GM21515 (cell line): Measurements from ENCODE around the gene ZNF334.
A peak's percentile ranks its signal among the peaks of the same experiment; 100 is the strongest.

ENCODE experiments used
- ATAC-seq: cut with Tn5 transposase; IDR thresholded peaks from one replicate; pipeline ENCODE4 v1.9.1; 2021; ENCODE audit not compliant: unreplicated experiment

The ZNF334 gene

GRCh38 chr20:46512943-46513844, at the start of gene ZNF334:
ZNF334 (minus strand) TSS chr20:46513559; CDS start chr20:46512102, 1,457 bp downstream.
- no peak for ATAC-seq

GRCh38 chr20:46562373-46563169, 49.2 kb upstream of the ZNF334 start:
- no peak for ATAC-seq

DNA sequence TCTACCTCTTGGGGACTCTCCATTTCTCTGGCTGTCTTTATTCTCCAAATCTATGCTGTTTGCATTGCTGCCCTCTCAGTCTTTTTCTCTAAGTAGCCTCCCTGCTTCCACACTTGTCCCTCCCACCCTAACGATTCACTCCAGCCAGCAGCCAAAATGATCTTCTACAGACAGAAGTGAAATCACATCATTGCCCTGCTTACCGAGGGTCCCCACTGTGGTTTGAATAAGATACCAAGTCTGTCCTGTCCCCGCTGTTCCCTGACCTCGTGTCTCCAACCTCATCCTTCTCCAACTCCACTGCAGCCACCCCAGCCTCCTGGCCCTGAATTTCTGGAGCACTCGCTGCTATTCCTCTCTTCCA, 48.6 kb upstream of the ZNF334 start:
- no peak for ATAC-seq

DNA sequence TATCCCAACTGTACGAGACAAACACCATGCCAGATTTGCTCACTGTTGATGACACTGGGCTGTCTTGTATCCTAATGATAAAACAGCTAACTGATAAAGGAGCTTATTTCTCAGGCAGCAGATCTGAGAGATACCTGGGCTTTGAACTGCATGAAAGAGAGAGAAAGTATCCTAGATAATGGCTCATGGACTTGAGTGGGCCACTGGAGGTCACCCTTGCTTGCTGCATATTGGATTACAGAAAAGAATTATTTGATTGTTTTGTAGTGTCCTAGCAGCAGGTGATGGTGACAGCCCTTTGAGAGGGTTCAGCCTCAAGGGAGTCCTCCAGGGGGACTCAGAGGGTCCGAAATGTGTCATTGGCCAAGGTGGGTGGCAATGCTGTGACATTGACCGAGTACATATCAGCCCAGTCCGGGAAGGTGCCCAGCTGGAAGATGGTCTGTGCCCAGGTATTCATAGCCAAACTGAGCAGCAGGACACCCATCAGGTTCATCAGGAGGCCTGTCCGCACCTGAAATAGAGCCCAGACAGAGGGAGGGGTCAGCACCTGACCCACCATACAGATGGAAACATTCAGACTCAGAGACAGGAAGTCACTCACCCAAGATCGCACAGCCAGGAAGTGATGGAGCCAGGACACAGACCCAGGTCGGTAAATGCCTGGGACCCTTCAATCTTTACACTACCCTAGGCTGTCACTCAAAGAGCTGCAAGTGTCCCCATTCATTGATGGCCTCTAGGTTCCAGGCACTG, 46.5 kb upstream of the ZNF334 start:
- ATAC-seq = no peak

DNA sequence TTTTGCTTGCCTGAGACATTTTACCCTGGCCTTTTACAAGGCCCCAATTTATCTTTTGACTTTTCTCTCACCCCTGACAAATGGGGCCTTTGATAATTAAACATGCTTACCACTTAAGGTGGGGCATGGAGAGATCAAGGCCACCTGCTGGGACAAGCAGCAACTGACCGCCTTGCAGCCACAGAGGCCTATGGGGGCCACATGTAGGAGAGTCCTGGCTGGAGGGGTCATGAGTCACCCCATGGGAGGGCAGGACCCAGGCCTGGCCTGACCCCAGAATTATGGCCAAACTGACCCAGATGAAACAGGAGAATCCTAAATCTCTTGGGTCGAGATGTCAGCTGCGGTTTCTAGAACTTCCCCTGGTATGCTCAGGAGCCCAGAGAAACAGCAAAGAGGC, 45.6 kb upstream of the ZNF334 start:
- no peak for ATAC-seq

DNA sequence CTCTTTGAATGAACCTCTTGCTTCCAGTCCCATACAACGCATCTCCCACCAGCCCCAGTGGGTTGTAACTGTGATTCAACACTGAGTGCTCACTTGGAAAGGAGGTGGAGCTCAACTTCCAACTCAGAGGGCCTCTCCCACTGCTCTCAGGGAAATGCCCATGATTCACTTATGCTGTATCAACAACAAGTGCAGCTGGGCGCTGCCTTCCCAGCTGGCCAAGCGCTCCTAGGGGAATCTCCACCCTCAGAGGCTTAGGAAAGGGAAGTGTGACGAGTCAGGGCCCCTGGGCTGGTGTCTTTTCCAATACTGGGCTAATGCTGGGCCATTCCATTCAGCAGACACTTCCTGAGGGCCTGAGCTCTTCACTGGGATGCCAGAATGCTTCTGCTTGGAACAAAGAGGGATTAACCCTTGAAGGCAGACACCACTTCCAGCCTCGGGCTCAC, 45.2 kb upstream of the ZNF334 start:
- no peak for ATAC-seq

- ATAC-seq = no peak
Measured at GRCh38 chr20:46557231-46557956, 44.0 kb upstream of the ZNF334 start.

DNA sequence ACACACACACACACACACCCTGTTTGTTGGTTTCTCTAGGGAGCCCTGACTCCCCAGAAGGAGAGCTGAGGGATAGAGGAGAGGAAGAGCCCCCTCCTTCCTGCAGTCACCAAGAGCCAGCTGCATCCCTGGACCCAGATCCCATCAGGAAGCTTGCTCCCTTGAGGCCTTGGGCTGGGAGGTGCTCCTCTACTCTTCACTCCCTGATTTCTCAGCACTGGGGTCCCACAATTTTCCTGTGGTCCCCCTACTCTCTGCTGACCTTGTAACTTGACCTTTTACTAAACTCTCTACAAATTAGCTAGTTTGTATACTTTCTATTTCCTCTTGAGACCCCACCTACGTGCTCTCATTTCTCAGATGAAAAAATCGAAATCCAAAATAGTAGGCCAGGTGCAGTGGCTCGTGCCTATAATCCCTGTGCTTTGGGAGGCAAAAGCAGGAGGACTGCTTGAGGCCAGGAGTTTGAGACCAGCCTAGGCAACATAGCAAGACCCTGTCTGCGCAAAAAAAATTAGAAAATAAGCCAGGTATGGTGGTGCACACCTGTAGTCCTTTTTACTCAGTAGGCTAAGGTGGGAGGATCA, 42.1 kb upstream of the ZNF334 start:
- ATAC-seq = no peak

- ATAC-seq = no peak
Measured at GRCh38 chr20:46554828-46555227, 41.5 kb upstream of the ZNF334 start.

- no peak for ATAC-seq
Measured at GRCh38 chr20:46553926-46554325, 40.6 kb upstream of the ZNF334 start.

DNA sequence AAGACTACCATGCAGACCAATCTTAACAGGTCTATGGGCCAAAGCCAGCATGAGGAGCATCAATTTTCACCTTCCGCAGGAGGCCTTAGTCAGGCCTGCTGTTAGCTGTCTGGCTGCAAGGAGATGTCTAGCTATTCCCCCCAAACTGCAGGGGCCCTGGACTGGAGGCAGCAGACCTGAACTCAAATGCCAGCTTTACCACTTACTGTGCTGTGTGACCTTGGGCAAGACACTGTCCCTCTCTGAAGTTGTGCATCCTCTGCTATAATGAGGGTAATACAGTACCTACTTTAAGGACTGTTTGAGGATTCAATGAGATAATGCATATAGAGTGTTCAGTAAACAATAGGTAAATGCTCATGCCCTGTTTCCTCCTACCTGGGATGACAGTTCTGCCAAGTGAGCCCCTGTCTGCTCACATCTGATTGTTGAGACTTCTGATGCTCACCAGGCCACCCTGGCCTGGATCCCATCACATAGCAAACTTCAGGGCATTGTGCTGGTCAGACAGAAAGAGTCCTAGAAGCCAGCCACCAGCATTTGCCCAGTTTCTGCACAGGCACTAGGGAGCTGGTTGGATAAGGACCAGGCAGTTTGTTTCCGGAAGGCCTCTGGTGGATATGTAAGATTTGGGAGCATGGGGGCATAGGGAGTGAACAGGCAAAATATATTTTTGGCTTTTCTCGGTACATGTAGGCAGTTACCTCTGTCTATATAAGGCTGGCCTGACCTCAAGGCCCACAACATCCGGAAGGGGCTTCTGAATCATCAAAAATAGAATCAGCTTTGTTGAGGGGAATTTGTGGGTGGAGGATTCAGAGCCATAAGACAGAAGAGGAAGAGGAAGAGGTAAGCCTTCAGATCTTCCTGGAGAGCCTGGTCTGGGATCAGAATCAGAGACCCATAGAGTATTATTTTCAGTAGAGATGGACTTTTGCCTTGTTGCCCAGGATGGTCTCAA, 39.4 kb upstream of the ZNF334 start:
- ATAC-seq = peak; percentile 67

DNA sequence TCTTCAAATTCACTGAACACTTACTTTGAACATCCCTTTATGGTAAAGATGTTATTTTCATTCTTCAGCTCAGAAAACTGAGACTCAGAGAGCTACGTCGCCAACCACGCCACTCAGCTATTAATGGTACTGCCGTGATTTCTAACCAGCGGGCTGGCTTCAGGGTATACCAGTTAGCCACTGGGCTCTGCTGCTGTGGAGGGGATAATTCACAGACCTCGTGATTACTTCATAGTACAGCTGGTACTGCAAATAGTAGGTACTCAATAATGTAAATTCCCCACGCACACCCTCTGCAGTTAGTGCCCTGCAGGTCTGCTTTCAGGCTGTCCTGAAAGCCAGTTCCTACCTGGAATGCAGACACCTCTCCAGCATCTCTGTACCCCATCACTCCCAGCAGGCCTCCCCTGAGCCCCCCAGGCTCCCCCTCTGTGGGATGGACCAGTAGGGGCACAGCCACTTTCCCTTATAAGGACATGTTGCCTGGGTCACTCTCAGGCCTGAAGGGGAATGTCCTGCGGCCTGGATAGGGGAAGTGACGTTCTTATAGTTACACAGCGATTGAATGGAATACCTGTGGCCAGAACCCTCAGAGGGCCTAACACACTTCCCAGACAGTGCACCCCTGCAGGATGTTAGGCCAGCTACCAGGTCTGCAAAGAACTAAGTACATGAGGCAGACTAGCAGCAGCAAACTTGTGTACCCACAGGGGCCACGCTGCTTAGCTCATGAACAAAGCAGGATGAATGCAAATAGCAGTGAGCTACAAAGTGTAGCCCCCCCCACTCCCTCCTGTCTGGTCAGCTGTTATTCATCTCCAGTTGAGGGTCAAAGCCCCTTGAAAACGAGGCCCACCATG, 38.4 kb upstream of the ZNF334 start:
- no peak for ATAC-seq

DNA sequence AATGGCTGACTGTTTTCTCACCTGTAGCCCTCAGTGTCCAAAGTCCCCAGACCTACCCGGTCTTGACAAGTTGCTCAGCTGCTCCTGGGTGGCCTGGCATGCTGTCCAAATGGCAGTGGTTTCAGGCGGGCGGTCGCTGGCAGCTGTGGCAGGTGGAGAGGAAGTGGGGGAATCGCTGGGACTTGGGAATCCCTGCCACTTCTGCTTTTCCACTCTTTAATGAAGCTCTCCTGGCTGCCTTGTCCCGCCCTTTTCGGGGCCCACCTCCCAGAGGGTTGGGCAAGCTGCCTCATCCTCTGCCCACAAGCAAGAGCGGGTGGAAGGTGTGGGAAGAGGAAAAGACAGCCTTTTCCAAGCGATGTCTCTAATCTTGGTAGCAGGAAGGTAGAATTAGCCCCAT, 37.1 kb upstream of the ZNF334 start, which contains the start of gene OCSTAMP:
Gene OCSTAMP, minus strand, starts transcription at position 194 of the 400 bp plus-strand sequence. Its CDS starts 94 bp downstream, at position 100.
- ATAC-seq = no peak

- ATAC-seq = no peak
Measured at GRCh38 chr20:46549188-46549972, 36.0 kb upstream of the ZNF334 start.

GRCh38 chr20:46548688-46549087, 35.3 kb upstream of the ZNF334 start:
- no peak for ATAC-seq

DNA sequence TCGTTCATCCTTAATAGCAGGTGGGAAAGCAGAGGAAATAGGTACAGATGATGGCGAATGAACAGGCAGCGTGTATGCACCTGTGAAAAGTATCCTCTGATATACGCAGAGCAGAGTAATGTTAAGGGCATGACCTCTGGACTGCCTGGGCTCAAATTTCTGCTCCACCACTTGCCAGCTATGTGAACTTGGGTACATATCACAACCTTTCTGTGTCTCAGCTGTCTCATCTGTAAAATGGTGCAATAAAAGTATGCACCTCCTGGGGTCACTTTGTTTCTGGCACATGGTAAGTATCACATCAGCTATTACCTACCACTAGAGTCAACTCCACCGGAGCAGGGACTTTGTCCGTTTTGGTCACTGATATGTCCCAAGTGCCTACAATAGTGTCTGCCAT, 34.6 kb upstream of the ZNF334 start:
- no peak for ATAC-seq

- ATAC-seq = no peak
Measured at GRCh38 chr20:46546936-46547335, 33.6 kb upstream of the ZNF334 start.
